NCI-H748 treated with DMSO at 0.1 percent for 48 hours (cell line): Measurements from ENCODE around the gene PLCL1.

Experiments
- DNase-seq: peaks from one replicate; lab custom pipeline; 2025; lab: John Stamatoyannopoulos, UW

The PLCL1 gene

DNA sequence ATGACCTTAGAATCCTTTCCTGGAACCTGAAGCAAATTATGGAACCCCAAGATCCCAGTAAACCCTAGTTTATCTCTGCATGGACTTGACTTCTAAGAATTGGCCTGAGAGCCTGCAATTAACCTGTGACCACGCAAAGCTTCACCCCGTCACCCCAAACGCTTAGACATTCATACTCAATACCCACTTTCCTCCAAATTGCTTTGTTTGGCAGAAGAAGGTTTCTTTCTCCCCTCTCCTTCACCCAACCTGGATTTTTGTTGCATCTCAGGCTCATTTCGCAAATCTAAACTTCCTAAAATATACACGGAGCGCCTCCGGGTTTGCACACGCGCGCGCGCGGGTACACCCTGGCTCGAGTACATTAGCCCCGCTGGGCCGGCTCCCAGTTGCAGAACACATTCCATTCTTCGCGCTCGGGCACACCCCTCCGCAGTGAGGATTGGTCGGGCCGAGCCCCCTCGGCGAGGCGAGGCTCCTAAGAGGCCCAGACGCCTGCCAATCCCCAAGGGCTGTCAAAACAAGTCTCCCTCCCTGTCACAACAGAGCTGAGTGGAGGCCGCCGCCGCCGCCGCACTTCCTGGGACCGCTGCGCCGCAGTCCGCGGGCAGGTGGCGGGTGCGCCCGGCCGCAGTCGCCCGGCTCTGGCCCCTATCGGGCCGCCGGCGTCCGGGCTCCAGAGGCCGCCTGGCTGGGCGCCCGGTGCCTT is at the start of gene PLCL1:
Gene PLCL1, plus strand, starts transcription at position 545 of the 709 bp plus-strand sequence.
- DNase-seq = peak; percentile 83

DNA sequence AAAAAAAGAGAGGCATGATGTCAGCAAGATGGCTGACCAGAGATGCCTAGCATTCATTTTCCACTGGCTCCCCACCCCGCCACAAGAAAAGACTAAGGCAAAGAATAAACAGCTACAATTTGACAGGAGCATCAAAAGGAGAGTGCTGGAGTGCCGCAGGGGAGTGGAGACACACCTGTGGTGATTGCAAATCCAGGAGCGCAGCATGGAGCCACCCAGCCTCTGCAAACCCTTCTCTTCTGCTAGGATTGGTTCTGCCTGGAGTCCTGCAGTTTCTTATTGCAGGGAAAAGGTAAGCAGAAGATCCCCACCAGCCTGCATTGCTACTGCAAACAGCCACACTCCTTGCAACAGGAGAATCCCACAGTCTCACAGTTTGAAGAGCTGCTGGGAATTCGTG is 45.4 kb upstream of the PLCL1 start:
- DNase-seq = no peak

DNA sequence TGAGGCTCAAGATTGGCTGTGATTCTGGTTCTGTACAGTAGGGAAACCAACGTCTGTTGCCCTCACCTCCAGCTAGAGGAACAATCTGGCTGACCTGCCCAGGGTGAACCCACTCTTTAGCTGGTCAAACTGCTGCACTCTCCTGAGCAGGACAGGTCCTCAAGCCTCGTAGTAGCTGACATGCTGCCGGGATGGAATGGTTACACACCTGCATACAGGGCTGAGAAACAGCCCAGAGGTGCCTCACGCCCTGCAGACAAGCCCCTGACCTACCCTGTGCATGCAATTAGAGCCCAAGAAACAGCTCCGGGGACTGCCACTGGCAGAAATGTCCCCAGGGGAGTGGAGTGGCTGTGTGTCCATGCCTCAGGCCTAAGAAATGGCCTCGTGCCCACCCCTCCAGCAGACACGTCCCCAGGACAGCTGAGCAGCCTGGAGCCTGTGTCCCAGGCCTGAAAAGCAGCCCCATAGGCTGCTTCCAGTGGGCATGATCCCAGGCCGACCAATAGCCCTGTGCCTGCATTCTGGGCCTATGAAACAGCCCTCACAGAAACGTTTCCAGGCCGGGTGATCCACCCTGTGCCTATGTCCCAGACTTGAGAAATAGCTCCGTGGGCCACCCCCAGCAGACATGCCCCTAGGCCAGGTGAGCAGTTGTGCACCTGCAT is 44.6 kb upstream of the PLCL1 start:
- no peak for DNase-seq

DNA sequence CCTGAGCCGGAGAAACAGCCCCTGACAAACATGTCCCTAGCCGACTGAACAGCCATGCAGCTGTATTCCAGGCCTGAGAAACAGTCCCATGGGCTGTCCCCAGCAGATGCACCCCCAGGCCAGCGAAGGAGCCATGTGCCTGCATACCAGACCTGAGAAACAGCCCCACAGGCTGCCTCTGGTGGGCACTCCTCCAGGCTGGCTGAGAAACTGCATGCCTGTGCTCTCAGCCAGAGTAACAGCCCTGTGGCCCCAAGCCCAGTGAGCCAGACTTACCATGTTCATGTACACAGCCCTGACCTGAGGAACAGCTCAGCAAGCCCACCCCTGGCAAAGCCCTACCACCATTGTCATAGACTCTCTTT is 44.1 kb upstream of the PLCL1 start:
- DNase-seq = no peak

DNA sequence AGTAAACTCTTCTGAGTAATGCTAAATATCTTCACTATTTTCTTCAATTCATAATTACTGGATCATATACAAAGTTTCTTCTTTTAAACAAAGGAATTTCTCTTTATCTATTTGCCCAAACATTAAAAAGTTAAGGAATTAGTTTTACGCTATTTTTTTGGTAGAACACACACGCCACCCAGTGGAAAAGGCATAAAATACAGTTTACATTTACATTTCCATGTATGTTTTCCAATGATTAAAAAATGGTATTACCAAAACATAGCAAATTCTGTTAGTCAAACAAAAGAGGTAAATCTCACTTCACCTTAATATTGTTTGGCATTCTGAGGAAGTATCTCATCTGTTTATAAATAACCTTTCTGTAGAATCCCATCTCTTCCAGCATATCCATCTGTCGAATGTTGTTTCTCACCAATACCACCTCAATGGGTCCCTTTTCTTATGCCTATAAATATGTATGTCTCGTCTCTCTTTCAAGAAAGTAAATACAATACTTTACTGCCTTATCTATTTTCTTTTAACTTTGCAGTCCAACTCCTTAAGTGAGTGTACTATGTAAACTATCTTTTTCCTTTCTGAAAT is 26.5 kb upstream of the PLCL1 start:
- DNase-seq = peak; percentile 6

DNA sequence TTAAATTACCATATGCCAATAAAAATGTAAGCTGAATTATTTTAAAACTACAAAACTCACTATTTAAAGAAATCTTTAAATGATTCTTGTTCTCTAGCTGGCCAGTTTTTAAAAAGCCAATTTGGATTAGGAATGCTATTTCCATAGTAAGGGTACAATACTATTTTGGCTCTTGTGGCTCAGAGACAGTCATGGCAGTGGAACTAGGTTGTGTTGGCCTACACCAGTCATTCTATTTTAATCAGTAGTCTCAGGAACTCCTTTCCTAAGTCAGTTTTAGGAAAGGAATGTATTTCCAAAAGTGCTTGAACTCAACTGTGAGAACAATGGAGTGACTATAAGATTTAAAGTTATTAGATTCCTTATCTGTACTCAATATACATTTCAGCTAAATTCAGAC is 25.1 kb upstream of the PLCL1 start:
- no peak for DNase-seq

DNA sequence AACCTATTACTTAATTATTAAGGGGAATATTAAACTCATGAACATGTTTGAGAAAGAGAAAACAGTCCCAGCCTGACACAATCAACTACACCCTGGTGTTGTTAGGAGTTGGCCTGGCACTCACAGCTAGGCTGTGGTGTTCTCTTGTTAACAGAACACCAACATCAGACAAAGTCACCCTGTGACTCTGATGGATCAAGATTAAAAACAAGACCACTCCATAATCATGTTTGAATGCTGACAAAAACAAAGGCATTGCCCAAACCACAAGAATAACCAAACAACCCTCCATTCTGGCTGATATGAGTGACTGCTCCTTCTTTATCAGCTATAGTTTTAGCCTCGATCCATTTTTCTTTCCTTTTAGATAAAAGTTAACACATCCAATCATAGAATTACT is 22.3 kb upstream of the PLCL1 start:
- DNase-seq = no peak

DNA sequence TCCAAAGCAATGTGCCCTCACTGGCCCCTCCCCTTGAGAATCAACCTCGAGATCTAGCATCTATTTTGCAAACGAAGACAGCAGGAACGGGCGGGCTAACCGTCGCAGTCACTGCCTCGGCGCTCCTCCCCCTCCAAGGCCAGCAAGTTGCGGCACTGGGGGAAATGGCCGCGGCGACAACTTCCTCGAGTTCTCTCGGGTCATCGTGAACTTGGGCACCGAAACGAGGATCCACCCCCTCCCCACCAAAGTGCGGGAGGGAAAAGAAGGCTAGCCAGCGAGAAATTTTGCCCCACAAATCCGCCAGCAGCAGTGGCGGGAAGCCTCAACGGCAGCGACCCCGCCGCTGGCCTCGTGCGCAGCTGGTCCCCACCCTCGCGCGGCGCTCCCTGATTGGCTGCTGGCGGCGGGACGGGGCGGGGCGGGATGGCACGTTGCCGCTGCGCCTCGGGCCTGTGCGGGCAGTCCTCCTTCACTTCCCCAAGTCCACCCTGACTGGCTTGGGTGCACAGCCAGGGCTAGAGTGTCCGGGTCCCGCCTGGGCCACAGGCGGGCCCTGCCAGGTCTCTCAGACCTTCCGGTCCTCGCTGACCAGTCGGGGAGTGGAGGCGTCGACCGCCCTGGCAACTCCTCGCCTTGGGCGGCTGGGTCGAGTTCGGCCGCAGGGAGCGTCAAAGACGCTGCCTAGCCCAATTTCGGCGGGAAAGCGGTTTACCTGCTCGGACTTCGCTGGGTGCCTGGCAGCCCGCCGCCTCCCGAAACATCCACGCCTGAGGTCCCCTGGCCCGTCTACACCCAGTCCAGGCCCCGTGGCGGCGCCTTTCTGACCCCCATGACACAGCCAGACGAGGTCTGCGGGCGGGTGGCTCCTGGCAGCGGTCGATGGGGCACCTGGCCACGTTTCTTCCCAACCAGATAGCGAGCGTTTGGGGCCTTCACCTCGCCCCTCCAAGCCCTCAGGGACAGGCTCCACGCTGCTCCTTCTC is 19.1 kb upstream of the PLCL1 start, which contains the start of gene BOLL:
Gene BOLL, minus strand, starts transcription at position 364 of the 986 bp plus-strand sequence. CDS start 3,469 bp downstream, outside the sequence.
- DNase-seq = no peak

DNA sequence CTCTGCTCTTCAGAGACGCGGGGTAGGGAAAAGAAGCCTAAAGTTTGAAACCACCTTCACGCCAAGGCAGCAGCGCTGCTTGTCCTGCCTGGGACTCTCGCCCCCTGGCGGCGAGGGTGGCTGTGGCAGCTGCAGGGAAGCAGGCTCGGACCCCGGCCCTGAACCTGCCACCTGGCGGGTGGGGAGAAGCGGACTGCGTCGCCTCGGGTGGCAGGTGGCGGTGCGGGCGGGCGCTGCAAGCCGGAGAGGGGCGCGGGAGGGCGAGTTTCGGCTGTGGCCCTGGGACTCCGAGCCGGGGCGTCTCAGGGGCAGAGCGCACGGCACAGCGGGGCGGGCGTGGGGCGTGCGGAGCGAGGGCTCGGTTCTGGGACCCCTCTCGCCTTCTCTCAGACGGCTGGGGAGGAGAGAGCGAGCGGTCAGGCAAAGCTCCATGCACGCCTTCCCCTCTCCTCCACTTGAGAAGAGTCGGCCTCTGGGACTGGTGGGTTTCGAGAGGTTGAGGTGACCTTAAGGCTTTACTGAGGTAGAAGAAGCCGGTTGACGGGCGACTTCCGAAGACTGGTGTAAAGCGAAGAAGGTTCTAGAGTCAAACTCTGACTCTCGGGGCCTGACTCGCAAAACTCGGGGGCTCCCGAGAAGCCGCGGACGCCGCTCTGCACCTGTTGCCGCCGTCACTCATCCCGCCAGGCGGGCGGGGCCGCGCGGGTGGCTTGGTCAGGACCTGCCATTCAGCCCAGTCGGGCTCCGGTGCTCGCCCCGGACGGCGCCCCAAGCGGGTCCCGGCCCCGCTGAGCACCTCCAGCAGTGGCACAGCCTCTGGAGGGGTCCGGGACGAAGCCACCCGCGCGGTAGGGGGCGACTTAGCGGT is 18.1 kb upstream of the PLCL1 start:
- no peak for DNase-seq

DNA sequence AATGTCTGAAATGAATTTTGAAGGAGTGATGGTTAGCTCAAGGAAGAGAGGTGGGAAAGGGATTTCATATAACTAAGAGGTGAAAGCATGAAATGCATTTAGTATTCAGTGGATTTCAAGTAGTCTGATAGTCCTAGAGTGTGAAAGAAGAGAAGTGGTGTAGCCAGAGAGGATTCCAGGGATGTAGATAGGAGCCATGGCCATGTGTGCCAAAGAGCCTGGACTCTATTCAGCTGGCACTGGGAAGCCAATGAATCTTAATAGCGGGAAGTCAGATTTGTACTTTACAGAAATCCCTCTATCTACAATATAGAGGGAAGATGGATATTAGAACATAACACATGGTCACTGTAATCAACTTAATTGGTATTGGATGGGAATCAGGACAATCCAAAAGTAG is 10.9 kb upstream of the PLCL1 start:
- no peak for DNase-seq

DNA sequence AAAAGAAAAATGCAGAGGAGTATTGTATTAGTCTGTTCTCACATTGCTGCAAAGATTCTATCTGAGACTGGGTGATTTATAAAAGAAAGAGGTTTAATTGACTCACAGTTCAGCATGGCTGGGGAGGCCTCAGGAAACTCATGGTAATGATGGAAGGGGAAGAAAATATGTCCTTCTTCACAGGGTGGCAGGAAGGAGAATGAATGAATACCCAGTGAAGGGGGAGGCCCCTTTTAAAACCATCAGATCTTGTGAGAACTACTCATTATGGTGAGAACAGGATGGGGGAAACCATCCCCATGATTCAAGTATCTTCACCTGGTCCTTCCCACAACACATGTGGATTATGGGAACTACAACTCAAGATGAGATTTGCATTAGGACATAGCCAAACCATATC is 9.1 kb upstream of the PLCL1 start:
- no peak for DNase-seq

DNA sequence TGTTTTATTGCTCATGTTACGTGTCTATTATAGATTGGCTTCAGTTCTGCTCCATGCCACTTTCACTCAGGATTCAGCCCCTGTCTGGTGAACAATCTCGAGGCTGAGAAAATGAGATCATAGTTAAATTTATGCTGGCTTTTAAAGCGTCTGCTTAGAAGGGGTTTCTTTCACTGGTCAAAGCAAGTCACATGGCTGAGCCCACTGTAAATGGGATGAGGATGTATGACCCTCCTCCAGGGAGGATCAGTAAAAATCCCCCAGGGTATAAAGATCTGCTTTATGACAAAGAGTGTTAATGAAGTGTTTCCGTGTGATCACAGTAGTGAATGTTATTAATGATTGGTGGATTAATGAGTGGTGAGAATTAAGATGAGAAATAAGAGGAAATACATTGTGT is 6.2 kb upstream of the PLCL1 start:
- no peak for DNase-seq

DNA sequence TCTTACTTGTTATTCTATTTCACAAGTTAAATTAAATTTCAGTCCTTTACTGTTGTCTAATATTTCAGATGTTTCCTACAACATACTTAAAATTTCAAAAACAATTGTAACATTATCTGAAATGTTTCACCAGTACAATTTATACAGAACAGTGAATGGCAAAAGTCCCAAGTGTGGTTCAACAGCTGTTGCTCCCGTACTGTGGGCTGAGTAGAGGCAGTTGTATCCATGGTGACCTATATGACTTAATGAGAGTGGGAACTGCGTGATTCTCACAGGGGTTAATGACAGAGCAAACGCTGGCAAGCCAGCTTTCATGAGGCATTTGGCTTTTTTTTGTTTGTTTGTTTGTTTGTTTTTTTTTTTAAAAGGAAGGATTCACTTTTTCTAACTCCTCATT is 5.3 kb upstream of the PLCL1 start:
- no peak for DNase-seq

DNA sequence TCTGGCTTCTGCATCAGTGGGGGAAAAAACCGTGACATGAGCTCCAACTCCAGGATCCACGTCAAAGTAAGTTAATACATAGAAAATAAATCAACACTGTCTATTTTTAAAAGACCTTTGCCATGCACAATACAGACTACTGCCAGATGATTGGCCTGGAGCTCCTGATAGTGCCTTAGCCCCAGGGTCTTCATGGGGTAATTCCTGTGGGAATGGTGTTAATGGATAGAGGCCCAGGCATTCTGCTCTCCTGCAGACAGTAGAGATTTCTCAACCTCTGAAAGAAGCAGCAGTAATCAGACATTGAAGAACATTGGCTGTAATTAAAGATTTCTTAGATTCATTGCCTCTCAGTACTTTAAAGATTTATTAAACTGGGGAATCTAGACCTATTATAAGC is 4.3 kb upstream of the PLCL1 start:
- no peak for DNase-seq

DNA sequence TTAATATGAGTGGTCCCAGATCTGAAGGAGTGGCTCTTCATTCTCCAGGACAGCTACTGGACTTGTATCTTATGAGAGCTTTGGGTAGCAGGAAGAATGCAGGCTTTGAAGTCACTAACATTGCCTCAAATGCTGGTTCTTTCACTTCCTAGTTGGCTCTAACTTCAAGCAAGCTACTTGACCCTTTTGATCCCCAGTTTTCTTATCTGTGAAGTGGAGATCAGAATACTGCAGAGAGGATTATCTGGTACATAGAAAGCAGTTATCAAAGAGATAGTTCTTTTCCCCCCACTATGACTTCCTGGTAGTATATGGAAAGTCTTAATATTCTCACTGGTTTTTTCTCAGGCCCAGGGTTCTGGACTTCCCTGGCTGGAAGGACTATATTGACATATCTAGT is 3.4 kb upstream of the PLCL1 start:
- DNase-seq = no peak

DNA sequence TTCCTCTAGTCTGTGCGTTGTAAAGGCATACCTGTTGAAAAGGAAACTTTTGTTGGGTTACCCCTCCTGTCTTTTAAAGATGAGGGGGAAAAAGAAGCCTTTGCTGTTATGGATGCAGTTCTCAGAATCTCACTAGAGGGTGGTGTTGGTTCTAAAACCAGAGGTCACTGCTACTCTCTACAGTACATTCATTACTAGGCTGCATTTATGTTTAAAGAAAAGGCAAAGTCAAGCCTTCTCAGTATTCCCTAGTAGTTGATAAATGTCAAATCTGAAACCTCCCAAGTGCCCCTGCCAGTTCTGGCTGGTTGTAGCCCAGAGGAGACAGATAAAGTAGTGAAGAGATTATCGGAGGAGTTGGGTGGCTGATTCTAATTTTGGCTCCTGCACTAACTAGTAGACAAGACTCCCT is 1.4 kb upstream of the PLCL1 start:
- peak; percentile 34 for DNase-seq

DNA sequence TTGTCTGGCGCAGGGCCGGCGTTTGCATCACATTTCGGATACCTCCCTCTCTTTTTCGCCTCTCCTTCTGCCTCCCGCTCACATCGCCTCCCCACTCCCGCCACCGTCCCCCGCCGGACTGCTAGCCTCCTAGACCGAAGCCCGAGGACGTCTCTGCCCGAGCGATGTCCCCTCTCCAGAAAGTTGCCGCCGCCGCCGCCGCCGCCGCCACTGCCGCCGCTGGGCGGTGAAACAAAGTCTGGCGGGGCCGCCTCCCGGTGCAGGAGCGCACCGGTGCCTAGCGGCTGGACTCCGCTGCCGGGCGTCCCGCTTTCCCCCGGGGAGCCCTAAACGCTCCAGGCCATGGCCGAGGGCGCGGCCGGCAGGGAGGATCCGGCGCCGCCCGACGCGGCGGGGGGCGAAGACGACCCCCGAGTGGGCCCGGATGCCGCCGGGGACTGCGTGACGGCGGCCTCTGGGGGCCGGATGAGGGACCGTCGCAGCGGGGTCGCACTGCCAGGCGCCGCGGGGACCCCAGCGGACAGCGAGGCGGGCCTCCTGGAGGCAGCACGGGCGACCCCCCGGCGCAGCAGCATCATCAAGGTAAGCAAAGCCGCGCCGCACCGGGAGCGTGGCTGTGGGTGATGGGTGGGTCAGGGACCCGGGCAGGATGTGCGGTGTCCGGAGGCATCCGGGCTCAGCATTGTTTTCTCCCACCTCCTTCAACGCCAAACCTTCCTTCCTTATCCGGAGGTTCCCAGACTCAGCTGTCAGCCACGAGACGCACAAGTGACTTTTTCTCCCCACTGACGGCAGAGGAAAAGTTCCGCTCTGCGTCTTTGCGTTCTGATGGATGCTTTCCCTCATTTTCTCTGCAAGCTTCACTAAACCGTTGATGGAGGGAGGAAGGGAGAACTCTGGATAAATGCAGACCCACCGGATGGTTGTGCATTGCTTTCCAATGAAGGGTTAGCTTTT is 643 bp downstream of the PLCL1 start:
- DNase-seq = no peak

DNA sequence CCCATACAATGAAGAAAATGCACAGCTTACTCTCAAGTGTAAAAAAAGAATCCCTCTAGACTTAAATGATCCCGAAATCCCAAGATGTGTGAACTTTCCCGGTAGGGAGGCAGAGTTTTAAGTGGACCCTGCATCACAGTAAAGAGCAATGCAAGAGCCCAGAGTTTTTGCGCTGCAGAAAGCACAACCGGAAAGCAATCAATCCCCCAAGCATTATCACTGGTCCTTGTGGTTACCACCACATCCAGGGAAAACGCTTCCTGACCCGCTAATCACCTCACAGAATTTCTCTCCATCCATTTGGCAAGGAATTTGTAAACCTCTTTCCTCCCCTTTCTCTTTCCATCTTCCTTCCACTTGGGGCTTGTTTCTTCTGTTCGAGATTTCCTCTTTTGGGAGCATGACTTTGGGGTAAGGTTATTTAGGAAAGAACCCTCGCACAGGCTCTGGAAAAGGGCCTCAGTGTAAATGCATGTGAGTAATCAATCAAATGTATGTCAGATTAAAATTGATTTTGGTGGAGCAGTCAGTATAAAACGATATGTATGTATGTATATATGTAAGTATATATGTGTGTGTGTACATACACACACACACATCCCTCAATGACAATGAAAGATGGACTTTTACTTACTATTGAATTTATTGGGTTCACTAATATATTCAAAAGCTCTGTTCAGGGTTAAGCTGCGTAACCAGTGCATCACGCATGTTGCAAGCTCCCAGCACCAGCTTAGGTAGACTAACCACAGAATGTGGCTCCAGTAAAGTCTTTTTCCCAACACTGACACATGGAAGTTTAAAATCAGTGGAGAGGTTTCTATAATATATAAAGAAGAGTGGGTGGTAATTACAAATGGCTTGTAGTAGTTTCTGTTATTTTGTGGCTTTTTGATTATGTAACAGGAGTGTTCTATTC is 1.6 kb downstream of the PLCL1 start:
- DNase-seq = no peak

DNA sequence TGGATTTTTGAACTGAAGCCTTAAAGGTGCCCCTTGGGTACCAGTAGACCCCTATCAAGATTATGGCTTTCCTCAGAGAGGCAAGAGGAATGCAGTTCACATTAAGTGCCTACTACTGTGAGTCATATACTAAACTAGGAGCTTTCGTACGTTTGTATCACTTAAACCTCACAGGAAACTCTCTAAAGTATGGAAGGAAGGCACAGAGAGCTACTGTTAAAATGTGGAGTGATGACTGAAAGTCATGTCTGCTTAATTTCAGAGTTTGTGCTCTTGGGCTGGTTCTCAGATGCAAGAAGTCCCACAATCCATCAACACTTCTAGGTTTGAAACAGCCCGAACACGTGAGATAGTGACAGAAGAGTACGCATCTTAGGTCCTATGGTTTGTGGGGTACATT is 4.7 kb downstream of the PLCL1 start:
- no peak for DNase-seq
